Activated CD8-positive, alpha-beta T cell treated with anti-CD3 and anti-CD28 coated beads, Interleukin-2, amount 10 ng/mL, durations not matched to agents 7 days and 5 days (primary cell): ENCODE results near the gene RHOBTB3. TPM values are rescaled to one million over a fixed set of nuclear protein-coding genes. Genes with fewer than 3 reads are reported as not detected.

Experiments
- ATAC-seq: fragments of 150-1000 bp; cut with Tn5 transposase; one replicate; pipeline ENCODE4 v1.10.0; 2021; ENCODE audit warnings: moderate library complexity
- CTCF ChIA-PET: fragments of 350-600 bp; sonication (Branson Sonifier 250); formaldehyde crosslinking; loops from one replicate; lab custom pipeline; 2021; ENCODE audit warnings: antibody characterized with exemption; lab: Charles Lee
- POLR2A ChIA-PET: fragments of 350-600 bp; sonication (Branson Sonifier 250); formaldehyde crosslinking; loops from one replicate; lab custom pipeline; 2021; ENCODE audit warnings: antibody characterized with exemption; lab: Charles Lee
- DNase-seq: peaks from one replicate; pipeline ENCODE4 v3.0.0-alpha.2; 2020
- H3K27ac Mint-ChIP-seq: one replicate; pipeline ENCODE4 v1.8.0; 2021; ENCODE audit warnings: mild to moderate bottlenecking, mixed read lengths
- H3K27me3 Mint-ChIP-seq: one replicate; pipeline ENCODE4 v1.8.0; 2021; ENCODE audit warnings: low read depth, mixed read lengths
- H3K36me3 Mint-ChIP-seq: one replicate; pipeline ENCODE4 v1.8.0; 2021; ENCODE audit warnings: low read depth, mixed read lengths
- H3K4me1 Mint-ChIP-seq: one replicate; pipeline ENCODE4 v1.8.0; 2021; ENCODE audit warnings: low read depth, mixed read lengths
- H3K4me3 Mint-ChIP-seq: one replicate; pipeline ENCODE4 v1.8.0; 2021; ENCODE audit warnings: mild to moderate bottlenecking, mixed read lengths
- H3K9me3 Mint-ChIP-seq: one replicate; pipeline ENCODE4 v1.8.0; 2022; ENCODE audit warnings: mixed read lengths; ENCODE audit not compliant: insufficient read depth
- total RNA-seq, 2 experiments: library from RNA; stranded (reverse); gene quantifications; one replicate each; pipeline ENCODE4 v1.2.3, GENCODE V29; 2021

Gene RHOBTB3
- total RNA-seq, 2 experiments from 2014 or later: 0.21 to 0.32 TPM

- Mint-ChIP-seq H3K27ac (no peak overlapping the region), H3K4me1 (peaks cover 7% of the 10 kb centered on the region), H3K36me3 (no peaks in the 10 kb centered on the region), H3K9me3 (no peaks in the 10 kb centered on the region), H3K4me3 (no peak overlapping the region), H3K27me3 (peaks cover 2% of the 10 kb centered on the region)
- no peak for ATAC-seq
- POLR2A ChIA-PET: no interaction called here
- CTCF ChIA-PET: no interaction called here
- DNase-seq: no peak
Observed at GRCh38 chr5:95794070-95794516, 63.0 kb downstream of the RHOBTB3 start.

GRCh38 chr5:95797301-95797700, 66.2 kb downstream of the RHOBTB3 start:
- no peak overlapping the region for H3K4me3 Mint-ChIP-seq
- no peak for DNase-seq
- ATAC-seq: no peak
- no peaks in the 10 kb centered on the region for H3K9me3 Mint-ChIP-seq
- no peaks in the 10 kb centered on the region for H3K36me3 Mint-ChIP-seq
- H3K4me1 Mint-ChIP-seq: peaks cover 13% of the 10 kb centered on the region
- ChIA-PET POLR2A (no interaction called here), CTCF (interaction anchor here (1.3 to 2.7 kb wide), 3 partner anchors 16 to 46 kb away, joined by 4 to 14 read pairs (median 5); no protein-coding TSS in a partner anchor)
- H3K27me3 Mint-ChIP-seq: no peaks in the 10 kb centered on the region
- H3K27ac Mint-ChIP-seq: no peak overlapping the region

GRCh38 chr5:95798048-95798447, 66.9 kb downstream of the RHOBTB3 start:
- ATAC-seq: no peak
- ChIA-PET CTCF (interaction anchor here (2.0 kb wide), 1 partner anchor 17 kb away, joined by 8 read pairs; no protein-coding TSS in a partner anchor), POLR2A (no interaction called here)
- Mint-ChIP-seq H3K27ac (no peak overlapping the region), H3K36me3 (peaks cover 4% of the 10 kb centered on the region), H3K9me3 (no peaks in the 10 kb centered on the region), H3K4me3 (no peak overlapping the region), H3K4me1 (peaks cover 13% of the 10 kb centered on the region), H3K27me3 (no peaks in the 10 kb centered on the region)
- no peak for DNase-seq

- H3K4me1 Mint-ChIP-seq: peaks cover 13% of the 10 kb centered on the region
- DNase-seq: no peak
- H3K27me3 Mint-ChIP-seq: no peaks in the 10 kb centered on the region
- POLR2A ChIA-PET: no interaction called here
- H3K4me3 Mint-ChIP-seq: no peak overlapping the region
- no peak overlapping the region for H3K27ac Mint-ChIP-seq
- no peak for ATAC-seq
- H3K9me3 Mint-ChIP-seq: no peaks in the 10 kb centered on the region
- CTCF ChIA-PET: interaction anchor here (2.0 kb wide), 1 partner anchor 17 kb away, joined by 8 read pairs; no protein-coding TSS in a partner anchor
- peaks cover 4% of the 10 kb centered on the region for H3K36me3 Mint-ChIP-seq
Observed at GRCh38 chr5:95798545-95798944, 67.4 kb downstream of the RHOBTB3 start.

- H3K27ac Mint-ChIP-seq: no peak overlapping the region
- H3K4me1 Mint-ChIP-seq: peaks cover 13% of the 10 kb centered on the region
- no peak for ATAC-seq
- H3K4me3 Mint-ChIP-seq: no peak overlapping the region
- no peaks in the 10 kb centered on the region for H3K9me3 Mint-ChIP-seq
- CTCF ChIA-PET: interaction anchor here (1.2 to 2.0 kb wide), 2 partner anchors 18 to 30 kb away, joined by 3 to 8 read pairs; no protein-coding TSS in a partner anchor
- H3K36me3 Mint-ChIP-seq: peaks cover 4% of the 10 kb centered on the region
- no peak for DNase-seq
- POLR2A ChIA-PET: no interaction called here
- H3K27me3 Mint-ChIP-seq: no peaks in the 10 kb centered on the region
Observed at GRCh38 chr5:95799191-95799835, 68.2 kb downstream of the RHOBTB3 start.

GRCh38 chr5:95800553-95800952, 69.4 kb downstream of the RHOBTB3 start:
- ChIA-PET CTCF (interaction anchor here (1.5 kb wide), 1 partner anchor 9 kb away, joined by 6 read pairs; no protein-coding TSS in a partner anchor), POLR2A (no interaction called here)

GRCh38 chr5:95801532-95801931, 70.4 kb downstream of the RHOBTB3 start:
- DNase-seq: no peak
- CTCF ChIA-PET: interaction anchor here (1.3 to 1.5 kb wide), 3 partner anchors 10 to 21 kb away, joined by 5 to 6 read pairs (median 5); partner anchors contain the start of gene GLRX
- peaks cover 13% of the 10 kb centered on the region for H3K4me1 Mint-ChIP-seq
- peaks cover 10% of the 10 kb centered on the region for H3K36me3 Mint-ChIP-seq
- H3K27me3 Mint-ChIP-seq: no peaks in the 10 kb centered on the region
- H3K9me3 Mint-ChIP-seq: no peaks in the 10 kb centered on the region
- ATAC-seq: no peak
- no peak overlapping the region for H3K27ac Mint-ChIP-seq
- no peak overlapping the region for H3K4me3 Mint-ChIP-seq
- POLR2A ChIA-PET: no interaction called here

More at GRCh38 chr5:95800553-95800952, 69.4 kb downstream of the RHOBTB3 start:
- H3K27ac Mint-ChIP-seq: no peak overlapping the region
- no peak overlapping the region for H3K4me3 Mint-ChIP-seq
- H3K4me1 Mint-ChIP-seq: peaks cover 13% of the 10 kb centered on the region
- peaks cover 6% of the 10 kb centered on the region for H3K36me3 Mint-ChIP-seq
- no peaks in the 10 kb centered on the region for H3K9me3 Mint-ChIP-seq
- H3K27me3 Mint-ChIP-seq: no peaks in the 10 kb centered on the region
- no peak for DNase-seq
- ATAC-seq: no peak

GRCh38 chr5:95801961-95802360, 70.8 kb downstream of the RHOBTB3 start:
- H3K4me1 Mint-ChIP-seq: peaks cover 13% of the 10 kb centered on the region
- ChIA-PET POLR2A (no interaction called here), CTCF (interaction anchor here (1.3 to 1.5 kb wide), 3 partner anchors 10 to 21 kb away, joined by 5 to 6 read pairs (median 5); partner anchors contain the start of gene GLRX)
- DNase-seq (no peak), ATAC-seq (no peak)
- H3K36me3 Mint-ChIP-seq: peaks cover 10% of the 10 kb centered on the region
- no peak overlapping the region for H3K27ac Mint-ChIP-seq
- H3K27me3 Mint-ChIP-seq: no peaks in the 10 kb centered on the region
- no peaks in the 10 kb centered on the region for H3K9me3 Mint-ChIP-seq
- H3K4me3 Mint-ChIP-seq: no peak overlapping the region

GRCh38 chr5:95803271-95804148, 72.4 kb downstream of the RHOBTB3 start:
- H3K27ac Mint-ChIP-seq: no peak overlapping the region
- CTCF ChIA-PET: interaction anchor here (0.7 to 2.4 kb wide), 4 partner anchors 15 to 43 kb away, joined by 3 to 9 read pairs (median 4); no protein-coding TSS in a partner anchor
- no peak for DNase-seq
- ATAC-seq: no peak
- no peaks in the 10 kb centered on the region for H3K9me3 Mint-ChIP-seq
- H3K36me3 Mint-ChIP-seq: peaks cover 12% of the 10 kb centered on the region
- H3K4me3 Mint-ChIP-seq: no peak overlapping the region
- peaks cover 24% of the 10 kb centered on the region for H3K4me1 Mint-ChIP-seq
- no peaks in the 10 kb centered on the region for H3K27me3 Mint-ChIP-seq
- POLR2A ChIA-PET: no interaction called here

GRCh38 chr5:95804736-95805539, 73.8 kb downstream of the RHOBTB3 start:
- Mint-ChIP-seq H3K9me3 (no peaks in the 10 kb centered on the region), H3K36me3 (peaks cover 18% of the 10 kb centered on the region), H3K4me3 (no peak overlapping the region), H3K27me3 (no peaks in the 10 kb centered on the region), H3K27ac (no peak overlapping the region), H3K4me1 (peaks cover 33% of the 10 kb centered on the region)
- no peak for ATAC-seq
- ChIA-PET POLR2A (no interaction called here), CTCF (interaction anchor here (1.1 to 2.4 kb wide), 3 partner anchors 8 to 23 kb away, joined by 3 to 9 read pairs (median 4); no protein-coding TSS in a partner anchor)
- no peak for DNase-seq

- H3K4me1 Mint-ChIP-seq: peaks cover 48% of the 10 kb centered on the region
- ChIA-PET POLR2A (interaction anchor here (4.7 kb wide), 1 partner anchor 16 kb away, joined by 53 read pairs; the partner anchor contains the start of gene GLRX), CTCF (interaction anchor here (0.7 to 5.2 kb wide), 7 partner anchors 11 to 58 kb away, joined by 3 to 38 read pairs (median 7); partner anchors contain the start of gene GLRX)
- H3K27ac Mint-ChIP-seq: no peak overlapping the region
- peaks cover 23% of the 10 kb centered on the region for H3K36me3 Mint-ChIP-seq
- no peak overlapping the region for H3K4me3 Mint-ChIP-seq
- ATAC-seq (no peak), DNase-seq (no peak)
- no peaks in the 10 kb centered on the region for H3K9me3 Mint-ChIP-seq
- no peaks in the 10 kb centered on the region for H3K27me3 Mint-ChIP-seq
Observed at GRCh38 chr5:95806687-95807086, 75.6 kb downstream of the RHOBTB3 start.
